NCI-H524 treated with DMSO at 0.1 percent for 48 hours (cell line): ENCODE results near the gene CARS1.
A peak's percentile ranks its signal among the peaks of the same experiment; 100 is the strongest.

ENCODE experiments used
- DNase-seq: peaks from one replicate; lab custom pipeline; 2025; lab: John Stamatoyannopoulos, UW

The CARS1 gene

GRCh38 chr11:3037040-3037944 is 19.9 kb downstream of the CARS1 start:
- DNase-seq = no peak

GRCh38 chr11:3036419-3036818 is 20.8 kb downstream of the CARS1 start:
- DNase-seq = no peak

- DNase-seq = no peak
Measured at GRCh38 chr11:3035333-3035732, 21.9 kb downstream of the CARS1 start.

DNA sequence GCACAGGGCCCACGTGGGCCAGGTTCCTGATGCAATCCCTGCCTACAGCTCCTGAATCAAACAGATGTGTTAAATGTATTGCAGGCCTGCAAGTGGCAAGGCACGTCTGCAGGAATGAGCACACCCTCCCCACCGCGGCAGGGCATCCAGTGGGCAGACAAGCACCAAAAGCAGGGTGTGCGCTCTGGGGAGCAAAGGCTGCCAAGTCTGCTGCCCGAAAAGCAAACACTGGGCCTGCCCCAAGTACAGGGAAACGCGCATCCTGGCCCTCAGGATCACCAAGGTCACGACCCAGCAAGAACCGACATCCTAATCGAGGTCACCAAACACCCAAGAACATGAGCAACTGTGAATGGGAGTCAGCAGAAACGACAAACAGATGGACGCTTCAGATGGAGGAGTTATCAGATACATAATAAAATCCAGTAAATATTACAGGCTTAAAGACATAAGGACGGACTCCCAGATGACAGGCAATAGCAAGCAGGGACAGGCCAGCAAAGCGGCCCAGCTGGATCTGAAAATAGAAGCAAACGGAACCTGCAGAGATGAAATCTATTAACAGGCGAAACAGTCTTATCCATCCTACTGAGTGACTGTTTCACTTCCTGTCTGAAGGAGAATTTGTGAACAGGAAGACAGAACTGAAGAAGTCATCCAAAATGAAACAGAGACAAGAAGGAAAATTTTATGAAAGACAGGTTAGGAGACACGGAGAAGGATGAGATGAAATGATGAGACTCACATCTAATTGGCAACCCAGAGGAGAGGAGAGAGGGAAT is 26.7 kb downstream of the CARS1 start:
- peak; percentile 67 for DNase-seq

- no peak for DNase-seq
Measured at GRCh38 chr11:3028813-3029212, 28.4 kb downstream of the CARS1 start.

- DNase-seq = no peak
Measured at GRCh38 chr11:3026803-3027202, 30.4 kb downstream of the CARS1 start.

- no peak for DNase-seq
Measured at GRCh38 chr11:3022982-3023381, 34.2 kb downstream of the CARS1 start.

- DNase-seq = no peak
Measured at GRCh38 chr11:3022300-3022967, 34.8 kb downstream of the CARS1 start.

- no peak for DNase-seq
Measured at GRCh38 chr11:3021125-3021524, 36.1 kb downstream of the CARS1 start.

DNA sequence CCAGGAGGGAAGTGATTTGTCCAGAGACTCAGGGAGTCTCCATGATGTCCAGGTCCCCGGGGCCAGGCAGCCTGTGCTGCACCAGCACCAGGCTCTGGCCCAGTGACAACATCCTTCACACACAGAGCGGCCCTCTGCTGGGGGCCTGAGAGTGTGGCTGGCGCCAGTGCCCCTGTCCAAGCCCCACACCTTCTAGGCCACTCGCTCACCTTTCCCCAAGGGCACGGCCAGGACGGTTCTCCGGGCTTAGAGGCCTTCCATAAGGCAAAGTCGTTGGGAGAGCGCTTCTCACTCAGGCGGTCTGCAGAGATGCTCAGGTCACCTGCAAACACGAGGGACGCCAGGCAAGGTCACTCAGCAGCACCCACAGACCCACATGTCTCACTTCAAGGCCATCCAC is 37.2 kb downstream of the CARS1 start:
- DNase-seq = no peak

DNA sequence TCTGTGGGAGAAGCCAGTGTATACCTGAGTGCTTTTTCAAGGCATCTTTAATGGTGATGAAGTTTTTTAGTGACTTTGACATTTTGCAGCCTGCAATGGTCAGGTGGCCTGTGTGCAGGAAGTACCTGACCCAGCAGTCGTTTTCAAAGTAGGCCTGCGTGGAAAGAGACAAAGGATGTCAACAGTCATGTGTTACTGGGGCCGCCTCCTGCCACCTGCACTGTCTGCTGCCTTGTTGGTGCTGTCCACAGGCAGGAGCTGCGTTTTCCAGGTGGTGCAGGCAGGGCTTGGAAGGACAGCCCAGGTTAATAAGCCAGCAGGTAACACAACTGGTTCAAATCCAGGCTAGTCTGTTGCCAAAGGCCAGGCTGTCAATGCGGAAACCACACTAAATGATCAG is 38.6 kb downstream of the CARS1 start:
- DNase-seq = no peak

- DNase-seq = no peak
Measured at GRCh38 chr11:3016861-3017260, 40.4 kb downstream of the CARS1 start.

- DNase-seq = no peak
Measured at GRCh38 chr11:3015796-3016195, 41.4 kb downstream of the CARS1 start.

GRCh38 chr11:3014943-3015342 is 42.3 kb downstream of the CARS1 start:
- DNase-seq = no peak

DNA sequence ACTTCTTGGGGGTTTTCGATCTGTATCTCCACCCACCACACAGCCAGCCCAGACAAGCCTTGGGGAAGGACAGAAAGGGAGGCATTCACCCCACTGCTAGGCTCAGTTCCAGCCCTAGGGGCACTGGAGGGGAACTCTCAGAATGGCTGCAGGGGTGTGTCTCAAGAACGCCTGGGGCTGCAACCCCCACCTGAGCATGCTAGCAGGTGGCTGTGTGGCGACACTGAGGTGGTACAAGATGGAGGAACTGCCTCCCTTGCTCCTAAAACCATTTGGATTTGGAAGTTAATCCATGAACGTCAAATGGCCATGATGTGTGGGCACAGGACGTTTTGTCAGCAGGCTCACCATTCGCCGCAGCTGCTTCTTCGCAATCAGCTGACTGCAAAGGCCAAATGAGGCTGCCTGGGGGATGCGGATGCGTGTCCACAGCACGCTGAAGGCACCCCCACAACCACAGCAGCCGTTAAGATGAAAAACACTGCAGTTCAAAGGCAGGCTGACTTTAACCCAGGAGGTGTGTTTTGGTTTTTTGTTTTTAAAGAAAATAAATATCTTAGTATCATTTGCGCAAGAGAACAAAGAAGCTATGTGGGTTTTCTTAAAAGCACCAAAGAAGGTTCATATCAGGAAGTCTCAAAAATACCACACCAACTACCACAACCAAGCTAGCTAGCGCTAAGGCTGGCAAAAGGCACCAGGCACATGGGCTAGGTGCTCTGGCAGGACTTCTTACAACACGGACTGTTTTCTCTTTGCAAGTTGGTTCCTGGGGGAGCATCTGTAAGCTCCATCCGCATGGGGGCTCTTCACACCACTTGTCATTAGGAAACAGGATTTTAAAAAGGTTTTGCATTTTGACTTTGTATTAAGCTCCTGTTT is 42.9 kb downstream of the CARS1 start:
- no peak for DNase-seq

- no peak for DNase-seq
Measured at GRCh38 chr11:3011891-3012885, 45.0 kb downstream of the CARS1 start.

DNA sequence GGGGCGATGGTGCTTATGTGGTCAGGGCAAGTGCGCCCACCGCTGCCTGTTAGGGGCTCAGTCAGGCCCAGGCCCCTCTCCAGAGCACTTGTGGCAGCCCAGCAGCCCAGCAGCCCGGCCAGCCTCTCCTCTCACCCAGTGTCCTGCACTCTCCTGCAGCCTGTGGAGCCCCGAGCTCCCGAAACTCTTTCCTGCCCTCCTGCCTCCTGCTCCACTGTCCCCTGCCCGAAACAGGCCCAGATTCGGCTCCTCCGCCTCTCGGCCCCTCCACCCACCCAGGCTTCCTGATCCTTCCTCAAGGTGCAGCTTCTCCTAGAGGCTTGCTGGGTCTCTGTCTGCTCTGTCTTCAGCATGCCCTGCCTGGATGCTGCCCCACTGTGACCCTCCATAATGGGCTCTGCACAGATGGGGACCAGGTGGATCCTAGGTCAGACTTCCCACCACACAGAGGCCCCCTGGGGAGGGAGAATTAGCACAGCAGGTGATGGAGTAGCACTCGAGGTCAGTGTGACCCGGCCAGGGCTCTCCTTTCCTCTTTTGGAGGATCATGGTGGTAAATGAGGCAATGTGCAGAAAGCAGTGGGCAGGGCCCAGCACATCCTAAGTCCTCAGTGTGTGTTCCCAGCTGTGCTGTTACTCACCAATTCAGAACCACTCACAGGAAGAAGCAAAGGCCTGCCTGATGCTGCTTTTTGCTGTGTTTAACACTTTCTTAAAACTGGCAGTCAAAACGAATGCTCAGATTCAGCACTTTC is 46.5 kb downstream of the CARS1 start:
- no peak for DNase-seq

GRCh38 chr11:3010004-3010403 is 47.2 kb downstream of the CARS1 start:
- DNase-seq = no peak

- DNase-seq = no peak
Measured at GRCh38 chr11:3009481-3009880, 47.7 kb downstream of the CARS1 start.
